Central memory CD4-positive, alpha-beta T cell (primary cell): ENCODE measurements around the gene CMKLR1.

Experiments used
- DNase-seq: peaks from one replicate; pipeline ENCODE4 v3.0.0; 2022
- total RNA-seq, 3 experiments: gene quantifications; one replicate each; lab custom pipeline; 2026; lab: John Stamatoyannopoulos, UW

CMKLR1 gene, protein sequence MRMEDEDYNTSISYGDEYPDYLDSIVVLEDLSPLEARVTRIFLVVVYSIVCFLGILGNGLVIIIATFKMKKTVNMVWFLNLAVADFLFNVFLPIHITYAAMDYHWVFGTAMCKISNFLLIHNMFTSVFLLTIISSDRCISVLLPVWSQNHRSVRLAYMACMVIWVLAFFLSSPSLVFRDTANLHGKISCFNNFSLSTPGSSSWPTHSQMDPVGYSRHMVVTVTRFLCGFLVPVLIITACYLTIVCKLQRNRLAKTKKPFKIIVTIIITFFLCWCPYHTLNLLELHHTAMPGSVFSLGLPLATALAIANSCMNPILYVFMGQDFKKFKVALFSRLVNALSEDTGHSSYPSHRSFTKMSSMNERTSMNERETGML
- total RNA-seq: 0 to 0.58 (median 0) reads per million in 3 experiments

DNA sequence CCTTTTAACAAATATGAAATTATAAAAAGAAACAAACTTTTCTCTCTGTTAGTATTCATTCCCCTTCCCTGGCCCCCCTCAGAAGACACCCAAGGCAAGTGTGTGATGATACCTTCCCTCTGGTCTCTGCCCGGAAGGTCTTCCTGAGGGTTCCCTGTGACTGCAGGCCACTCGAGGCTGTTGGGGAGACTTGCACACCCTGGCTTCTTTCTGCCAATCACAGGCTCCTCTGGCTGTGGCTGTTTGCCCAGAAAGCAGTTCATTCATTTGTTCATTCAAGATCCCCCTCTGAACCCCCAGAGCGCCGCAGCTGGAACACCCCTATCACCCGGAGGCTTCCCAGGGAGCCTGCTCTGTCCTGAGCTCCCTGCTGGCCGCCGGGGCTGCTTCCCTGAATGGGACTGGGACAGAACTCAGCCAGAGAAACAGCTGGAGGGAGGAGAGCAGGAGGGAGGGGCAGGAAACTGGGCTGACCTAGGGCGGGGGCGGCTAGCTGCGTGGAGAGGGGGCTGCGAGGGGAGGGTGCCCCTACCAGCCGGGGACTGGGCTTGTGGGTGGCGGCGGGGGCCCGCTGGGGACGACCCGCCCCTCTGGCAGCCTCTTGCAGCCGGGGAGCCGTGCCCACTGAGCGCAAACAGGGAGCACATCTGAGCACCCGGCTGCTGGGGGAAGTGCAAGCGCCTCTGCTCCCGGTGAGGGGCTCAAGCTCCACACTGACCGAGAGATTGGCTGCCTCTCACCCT, at the start of gene CMKLR1:
Gene CMKLR1 (minus strand): TSS at position 397 of the 743 bp plus-strand sequence. CDS start 45,720 bp downstream, outside the sequence.
- no peak for DNase-seq

DNA sequence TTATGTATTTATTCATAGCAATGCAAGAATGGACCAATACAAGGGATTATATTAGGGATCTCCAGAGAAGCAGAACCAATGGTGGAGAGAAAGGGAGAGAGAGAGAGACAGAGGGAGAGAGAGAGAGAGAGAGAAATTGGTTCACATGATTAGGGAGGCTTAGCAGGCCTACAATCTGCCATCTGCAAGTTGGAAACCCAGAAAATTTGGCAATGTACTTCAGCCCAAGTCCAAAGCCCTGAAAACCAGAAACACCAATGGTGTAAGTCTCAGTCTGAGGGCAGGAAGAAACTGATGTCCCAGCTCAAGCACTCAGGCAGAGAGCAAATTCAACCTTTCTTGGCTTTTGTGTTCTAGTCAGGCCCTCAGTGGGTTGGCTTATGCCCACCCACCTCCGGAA, 48.7 kb upstream of the CMKLR1 start:
- no peak for DNase-seq

DNA sequence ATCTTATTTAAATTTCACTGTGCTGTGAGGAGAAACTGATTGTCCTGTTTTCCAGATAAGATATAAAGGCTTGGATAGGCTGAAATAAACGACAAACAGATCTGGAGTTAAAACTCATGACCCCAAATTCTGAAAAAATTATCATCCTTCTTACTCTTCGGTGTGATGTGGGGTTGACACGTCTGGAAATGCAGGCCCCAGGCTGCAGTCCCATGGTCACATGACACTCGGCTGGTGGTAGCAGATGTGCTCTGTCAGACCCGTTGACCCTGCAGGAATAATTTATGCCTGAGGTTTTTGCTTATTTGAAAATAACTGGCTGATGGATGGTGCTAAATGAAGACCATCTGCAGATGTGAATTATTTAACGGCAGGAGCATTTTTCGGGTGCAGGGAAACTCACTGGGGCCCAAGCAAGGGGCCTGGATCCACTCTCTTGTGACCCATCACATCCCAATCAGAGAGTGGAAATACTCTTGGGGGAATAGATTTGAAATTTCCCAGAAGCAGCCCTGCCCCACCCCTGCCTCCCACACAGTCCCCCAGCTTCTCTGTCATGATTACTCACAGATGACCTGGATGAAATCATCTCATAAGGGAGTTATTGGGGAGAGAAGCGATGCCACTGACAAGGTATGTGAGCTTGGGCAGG, 47.7 kb upstream of the CMKLR1 start:
- no peak for DNase-seq

DNA sequence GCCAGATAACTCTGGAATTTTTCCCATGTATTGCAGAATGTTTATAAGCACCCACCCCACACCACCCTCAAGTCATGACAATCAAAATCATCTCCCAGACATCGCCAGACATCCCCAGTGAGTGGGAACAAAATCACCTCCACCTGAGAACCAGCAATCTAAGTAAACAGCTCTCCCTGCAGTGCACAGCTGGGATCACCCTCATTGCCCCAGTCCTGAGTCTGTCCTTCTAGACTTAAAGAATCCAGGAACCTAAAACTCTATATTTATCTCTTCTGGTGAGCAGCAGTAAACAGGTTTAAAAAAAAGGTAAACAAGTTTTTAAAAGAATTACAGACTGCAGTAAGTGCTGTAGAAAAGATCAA, 43.3 kb upstream of the CMKLR1 start:
- DNase-seq: no peak

DNA sequence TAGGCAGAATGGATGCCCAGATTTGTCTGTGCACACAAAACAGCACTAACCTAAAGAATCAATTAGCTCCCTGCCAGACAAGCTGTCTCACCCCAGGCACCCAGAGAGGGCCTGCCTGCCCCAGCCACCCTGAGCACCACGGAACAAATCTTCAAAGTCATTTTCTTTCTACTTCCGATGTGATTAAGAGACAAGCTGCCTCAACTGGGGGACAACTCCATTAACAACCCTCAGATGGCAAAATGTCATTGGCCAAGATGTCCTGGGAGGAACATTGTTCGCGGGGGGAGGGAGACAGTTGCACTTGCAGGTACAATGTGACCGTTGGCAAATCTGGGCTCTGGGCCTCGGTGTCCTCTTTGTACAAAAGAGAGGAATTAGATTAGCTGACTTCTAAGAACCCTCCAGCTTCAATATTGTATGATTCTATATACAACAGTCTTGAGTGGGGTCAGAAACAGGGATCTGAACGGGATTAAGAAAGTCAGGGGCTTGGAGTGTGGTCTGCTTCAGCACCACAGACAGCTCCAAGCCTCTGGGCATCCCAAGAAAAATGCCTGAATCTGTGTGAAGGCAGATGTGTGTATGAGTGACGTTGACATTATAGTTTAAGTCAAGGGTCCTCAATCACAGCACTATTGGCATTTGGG, 42.8 kb upstream of the CMKLR1 start:
- DNase-seq: no peak

DNA sequence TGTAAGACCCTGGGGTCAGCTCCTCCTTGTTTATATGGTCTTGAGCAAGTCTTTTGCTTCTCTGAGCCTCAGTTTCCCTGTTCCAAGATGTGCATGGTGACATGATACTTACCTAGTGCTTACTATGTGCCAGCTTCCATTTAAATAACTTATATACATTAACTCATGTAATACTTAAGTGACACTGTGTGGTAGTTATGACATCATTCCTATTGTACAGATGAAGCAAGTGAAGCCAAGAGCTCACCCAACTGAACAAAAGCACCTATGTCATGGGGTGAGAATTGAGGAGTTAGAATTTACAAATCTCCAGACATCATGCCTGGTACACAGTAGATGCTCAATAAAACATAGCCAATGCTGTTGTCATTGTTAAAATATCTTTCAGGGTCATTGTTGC, 41.3 kb upstream of the CMKLR1 start:
- no peak for DNase-seq

DNA sequence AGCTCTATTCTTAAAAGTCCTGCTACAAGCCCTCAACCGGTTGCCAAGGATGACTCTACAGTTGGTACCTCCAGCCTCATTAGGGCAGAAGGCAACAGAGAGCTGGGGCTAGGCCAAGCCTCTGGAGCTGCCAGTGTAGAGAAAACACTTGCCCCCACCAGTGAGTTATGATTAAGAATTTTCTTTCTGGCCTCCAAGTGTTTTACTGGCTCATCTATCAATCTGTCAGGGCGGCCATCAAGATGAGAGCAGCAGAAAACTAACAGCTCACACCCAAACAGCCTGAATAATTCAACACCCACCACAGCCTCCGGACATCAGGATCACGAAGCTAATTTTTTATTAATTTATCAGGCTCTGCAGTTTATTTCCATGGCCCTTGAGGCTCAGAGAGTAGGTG, 40.7 kb upstream of the CMKLR1 start:
- DNase-seq: no peak

DNA sequence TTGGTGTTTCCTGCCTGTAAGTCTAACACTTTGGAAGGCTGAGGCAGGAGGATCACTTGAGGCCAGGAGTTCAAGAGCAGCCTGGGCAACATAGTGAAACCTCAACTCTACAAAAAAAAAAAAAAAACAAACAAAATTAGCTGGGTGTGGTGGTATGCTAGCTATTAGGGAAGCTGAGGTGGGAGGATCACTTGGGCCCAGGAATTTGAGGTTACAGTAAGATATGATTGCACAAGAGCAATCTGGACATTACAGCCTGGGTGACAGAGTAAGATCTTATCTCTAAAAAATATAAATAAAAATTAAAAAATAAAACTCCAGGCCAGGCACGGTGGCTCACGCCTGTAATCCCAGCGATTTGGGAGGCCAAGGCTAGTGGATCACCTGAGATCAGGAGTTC, 39.8 kb upstream of the CMKLR1 start:
- DNase-seq: no peak

DNA sequence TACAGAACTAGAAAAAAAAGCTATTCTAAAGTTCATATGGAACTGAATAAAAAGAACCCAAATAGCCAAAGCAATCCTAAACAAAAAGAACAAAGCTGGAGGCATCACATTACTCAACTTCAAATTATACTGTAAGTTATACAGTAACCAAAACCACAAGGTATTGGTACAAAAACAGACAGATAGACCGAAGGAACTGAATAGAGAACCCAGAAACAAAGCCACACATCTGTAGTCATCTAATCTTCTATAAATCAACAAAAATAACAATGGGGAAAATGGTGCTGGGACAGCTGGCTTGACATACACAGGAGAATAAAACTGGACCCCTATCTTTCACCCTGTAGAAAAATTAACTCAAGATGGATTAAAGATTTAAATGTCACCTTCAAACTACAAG, 38.1 kb upstream of the CMKLR1 start:
- no peak for DNase-seq

DNA sequence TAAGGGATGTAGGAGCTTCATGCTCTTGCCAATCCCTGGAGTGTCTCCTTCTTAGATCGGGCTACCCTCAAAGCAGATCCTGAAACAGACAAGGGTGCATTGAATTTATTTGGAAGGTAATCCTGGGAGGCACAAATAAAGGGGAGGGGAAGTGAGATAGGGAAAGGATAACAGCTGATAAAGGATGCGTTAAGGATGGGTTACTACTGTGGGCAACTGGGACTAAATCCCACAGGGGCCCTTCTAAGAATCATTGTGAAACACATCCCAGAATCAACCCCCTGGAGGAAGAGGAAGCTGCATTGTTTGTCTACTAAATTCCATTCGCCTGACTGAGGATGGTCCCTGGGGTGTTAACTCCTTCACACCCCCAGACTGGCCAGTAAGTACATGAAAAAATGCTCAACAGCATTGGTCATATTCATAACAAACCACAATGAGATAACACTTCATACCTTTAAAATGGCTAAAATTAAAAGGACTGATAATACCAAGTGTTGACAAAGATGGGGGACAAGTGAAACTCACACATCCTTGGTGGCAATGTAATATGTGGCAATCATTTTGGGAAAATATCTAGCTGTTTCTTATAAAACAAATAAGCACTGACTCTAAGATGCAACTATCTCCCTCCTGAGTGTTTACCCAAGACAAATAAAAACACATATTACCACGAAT, 37.0 kb upstream of the CMKLR1 start:
- DNase-seq: no peak

DNA sequence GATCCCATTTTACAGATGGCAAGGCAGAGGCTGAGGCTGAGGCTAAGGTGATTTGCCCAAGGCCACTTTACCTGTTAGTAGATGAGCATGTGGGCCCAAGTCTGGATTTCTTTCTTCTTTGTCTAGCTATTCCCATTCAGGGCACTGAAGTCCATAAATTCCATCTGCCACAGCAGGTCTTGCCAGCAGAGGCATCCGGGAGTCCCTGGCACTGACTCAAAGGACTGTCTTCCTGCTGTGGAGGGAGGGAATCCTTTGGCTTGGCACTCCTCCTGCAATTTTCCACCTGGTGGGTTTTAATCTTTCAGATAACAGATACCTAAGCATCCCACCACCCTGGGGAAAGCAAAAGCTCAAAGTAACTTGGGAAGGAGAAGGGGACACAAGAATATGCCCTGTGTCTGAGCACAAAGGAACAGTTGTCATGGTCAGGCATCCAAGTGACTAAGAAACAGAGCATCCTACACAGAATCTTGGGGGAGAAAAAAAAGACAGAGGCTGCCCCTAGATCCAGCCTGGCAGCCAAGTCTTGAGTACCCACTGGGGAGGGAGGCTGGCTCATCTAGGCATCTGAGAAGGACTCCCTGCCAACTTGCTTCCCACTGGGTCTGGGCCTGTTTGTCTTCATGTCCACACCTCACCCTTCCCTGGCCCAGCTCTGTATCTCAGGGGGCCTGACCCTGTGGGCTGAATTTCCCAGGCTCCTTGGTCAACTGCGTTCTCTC, 35.6 kb upstream of the CMKLR1 start:
- DNase-seq: no peak

DNA sequence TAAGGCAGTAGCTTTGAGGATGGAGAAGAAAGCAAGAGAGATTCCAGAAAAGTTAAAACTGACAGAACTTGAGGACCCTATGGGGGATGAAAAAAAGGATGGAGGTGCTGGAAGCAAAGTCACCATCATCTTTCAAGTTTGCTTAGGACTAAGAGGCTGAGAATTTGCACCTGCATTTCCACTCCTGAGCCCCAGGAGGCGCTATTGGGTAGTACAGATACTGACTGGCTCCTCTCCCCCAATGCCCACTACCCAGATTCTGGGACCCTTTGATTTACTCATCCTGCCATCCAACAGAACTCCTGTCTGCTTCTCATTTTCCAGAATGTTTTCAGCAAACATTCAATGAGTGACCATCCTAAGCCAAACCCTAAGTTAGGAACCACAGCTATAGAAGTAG, 34.0 kb upstream of the CMKLR1 start:
- no peak for DNase-seq

DNA sequence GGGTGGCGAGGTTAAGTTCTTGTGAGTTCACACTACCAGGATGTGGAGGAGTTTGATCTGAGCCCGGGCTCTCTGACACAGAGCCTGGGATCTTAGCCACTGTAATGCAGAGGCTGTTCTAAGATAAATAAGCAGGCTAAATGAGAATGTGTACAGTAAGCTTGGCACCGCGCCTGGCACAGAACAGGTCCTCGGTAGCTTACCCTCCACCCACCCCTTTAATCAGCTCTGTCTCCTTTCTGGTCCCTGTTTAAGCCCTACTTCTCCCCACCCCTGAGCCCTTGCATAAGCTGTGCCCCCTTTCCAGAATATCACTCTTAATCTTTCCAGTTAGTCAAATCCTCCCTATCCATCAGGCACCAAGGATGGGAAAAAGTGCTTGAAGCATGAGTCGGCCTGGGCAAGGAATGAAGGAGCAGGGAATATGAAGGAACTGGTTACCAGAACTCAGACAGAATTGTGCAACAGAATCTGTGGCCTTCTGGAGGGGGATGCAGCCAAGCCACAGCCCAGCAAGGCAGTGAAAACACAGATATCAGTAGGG, 32.8 kb upstream of the CMKLR1 start:
- no peak for DNase-seq

DNA sequence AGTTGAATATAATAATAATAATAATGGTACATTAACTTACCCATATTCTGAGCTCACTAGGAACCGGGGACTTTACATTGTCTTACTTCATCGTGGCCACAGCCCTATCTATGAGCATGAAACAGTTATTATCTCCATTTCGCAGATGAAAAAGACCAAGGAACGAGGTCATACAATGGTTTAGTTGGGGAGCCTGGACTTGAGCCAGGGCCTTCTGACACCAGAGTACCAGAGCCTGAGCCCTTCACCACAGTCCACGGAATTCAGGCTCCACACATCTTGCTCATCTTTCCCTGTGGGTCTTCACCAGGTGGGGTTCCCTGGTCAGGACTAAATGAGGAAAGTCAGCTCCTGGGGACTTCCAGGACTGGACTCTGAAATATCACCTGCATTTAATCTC, 31.3 kb upstream of the CMKLR1 start:
- no peak for DNase-seq

DNA sequence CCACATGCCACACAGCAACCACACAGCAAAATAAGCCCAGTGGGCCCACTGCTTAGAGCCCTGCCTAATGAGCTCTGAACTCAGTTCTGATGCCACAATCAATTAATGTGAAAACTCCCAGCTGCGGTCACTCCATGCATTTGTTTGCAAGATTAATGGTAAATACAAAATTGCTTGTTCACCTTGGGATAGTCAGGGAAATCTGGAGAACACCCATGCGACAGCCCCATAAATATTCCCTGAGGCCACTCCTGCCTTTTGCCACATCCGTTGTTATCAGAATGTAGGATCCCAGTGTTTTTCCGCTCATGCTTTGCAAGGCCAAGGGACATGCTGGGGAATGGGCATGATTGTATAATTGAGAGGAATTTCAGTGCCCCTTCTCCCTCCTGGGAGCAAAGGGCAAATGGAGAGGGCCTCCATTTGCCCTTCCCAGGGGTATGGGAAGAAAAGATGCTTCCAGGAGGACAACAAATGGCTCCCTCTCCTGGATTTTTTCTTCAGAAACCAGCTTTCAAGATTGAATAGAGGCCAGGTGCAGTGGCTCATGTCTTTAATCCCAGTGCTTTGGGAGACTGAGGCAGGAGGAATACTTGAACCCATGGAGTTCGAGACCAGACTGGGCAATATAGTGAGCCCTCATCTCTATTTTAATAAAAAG, 30.8 kb upstream of the CMKLR1 start:
- no peak for DNase-seq

DNA sequence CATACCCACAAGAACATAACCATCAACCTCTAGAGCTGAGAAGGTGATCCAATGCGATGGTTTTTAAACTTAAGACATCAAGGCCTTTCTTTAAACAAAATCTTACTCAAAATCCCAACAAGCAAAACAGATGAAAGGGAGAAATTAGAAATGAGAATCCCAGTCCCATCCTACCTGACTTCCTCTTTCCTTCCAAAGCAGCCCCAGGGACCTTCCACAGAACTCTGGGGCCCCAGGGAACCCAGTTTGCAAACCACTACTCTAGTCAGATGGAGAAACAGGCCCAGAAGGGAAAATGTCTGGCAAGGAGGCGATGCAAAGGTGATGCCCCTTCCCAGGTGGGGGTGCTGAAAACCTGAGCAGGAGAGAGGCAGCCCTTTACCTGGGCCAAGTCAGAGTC, 29.0 kb upstream of the CMKLR1 start:
- DNase-seq: no peak

DNA sequence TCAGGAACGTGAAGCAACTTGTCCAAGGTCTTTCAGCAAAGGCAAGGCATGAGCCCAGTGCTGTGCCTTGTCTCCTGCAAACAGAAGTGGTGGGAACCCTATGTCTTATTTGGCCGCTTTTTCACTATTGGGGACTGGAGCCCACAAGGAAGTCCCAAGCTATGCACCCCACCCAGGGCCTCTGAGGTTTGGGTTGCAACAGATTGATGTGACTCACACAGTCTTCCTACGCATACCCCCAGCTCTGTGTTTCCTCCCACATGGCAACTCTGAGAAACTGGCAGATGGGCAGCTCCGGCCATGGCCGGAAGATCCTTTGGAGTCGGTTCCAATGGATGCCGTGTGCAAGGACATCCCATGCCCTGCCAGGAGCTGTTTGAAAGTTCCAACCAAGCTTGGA, 28.3 kb upstream of the CMKLR1 start:
- DNase-seq: no peak

DNA sequence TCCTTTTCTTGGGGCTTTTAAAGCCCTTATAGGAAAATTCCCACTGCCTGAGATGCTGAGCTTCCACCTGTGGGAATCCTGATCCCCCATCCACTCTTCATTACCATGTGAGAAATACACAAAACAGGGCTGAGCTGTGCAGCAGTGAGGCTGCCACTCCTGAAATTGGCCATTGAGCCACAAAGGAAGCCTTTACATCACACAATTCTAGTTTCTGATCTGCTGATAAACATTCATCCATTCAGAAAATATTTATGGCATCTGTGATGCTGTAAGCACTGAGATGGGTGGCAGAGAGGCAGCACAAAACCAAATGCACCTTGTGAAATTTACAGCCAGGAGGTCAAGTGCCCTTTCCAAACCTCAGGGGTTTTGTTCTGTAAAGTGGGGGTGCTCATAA, 26.2 kb upstream of the CMKLR1 start:
- DNase-seq: no peak

DNA sequence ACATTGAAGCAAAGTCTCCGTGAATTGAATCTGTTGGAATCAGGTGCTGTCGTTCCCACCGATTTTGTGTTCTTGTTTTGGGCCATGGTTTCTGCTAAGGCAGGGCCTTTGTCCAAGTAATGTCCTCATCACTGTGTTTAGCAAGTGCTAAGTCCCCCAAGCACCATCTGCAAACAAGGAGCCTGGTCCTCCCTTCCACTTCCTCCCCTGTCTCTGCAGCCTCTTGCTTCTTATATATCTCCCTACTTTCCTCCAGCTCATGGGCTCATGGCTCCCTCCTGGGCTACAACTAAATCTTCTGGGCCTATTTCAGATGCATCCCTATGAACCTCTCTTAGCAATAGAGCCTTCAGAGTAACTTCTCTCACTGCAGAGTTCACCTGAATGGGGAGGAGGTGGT, 25.8 kb upstream of the CMKLR1 start:
- no peak for DNase-seq

DNA sequence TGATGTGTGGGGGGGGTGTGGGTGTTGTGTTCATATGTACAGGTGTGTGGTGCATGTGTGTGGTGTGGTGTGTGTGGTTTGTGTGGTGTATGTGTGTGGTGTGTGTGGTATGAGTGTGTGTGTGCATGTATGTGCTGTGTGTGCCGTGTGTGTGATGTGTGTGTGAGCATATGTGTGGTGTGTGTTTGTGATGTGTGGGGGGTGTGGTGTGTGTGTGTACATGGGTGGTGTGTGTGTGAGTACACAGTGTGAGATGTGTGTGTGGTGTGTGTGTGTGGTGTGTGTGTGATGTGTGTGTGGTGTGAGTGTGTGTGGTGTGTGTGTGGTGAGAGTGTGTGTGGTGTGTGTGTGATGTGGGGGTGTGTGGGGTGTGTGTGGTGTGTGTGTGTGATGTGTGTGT, 24.5 kb upstream of the CMKLR1 start:
- no peak for DNase-seq

DNA sequence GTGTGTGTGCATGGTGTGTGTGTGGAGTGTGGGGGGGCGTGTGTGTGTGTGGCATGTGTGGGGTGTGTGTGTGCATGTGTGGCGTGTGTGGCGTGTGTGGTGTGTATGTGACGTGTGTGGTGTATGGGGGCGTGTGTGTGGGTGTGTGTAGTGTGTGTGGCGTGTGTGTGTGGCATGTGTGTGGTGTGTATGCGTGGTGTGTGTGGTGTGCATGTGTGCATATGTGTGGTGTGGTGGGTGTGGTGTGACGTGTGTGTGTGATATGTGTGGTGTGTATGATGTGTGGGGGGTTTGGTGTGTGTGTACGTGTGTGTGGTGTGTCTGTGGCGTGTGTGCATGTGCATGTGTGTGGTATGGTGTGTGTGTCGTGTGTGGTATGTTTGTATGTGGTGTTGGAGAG, 24.1 kb upstream of the CMKLR1 start:
- DNase-seq: no peak
